ENCODE data around the gene EFCAB11. TPM values are rescaled to one million over a fixed set of nuclear protein-coding genes. Genes with fewer than 3 reads are reported as not detected.

Gene EFCAB11
- total and polyA plus RNA-seq, 2 of the 8 experiments (the other 6 are each of a cell fraction or from before 2014, with no cell fraction given): 6.8 to 12.8 TPM

DNA sequence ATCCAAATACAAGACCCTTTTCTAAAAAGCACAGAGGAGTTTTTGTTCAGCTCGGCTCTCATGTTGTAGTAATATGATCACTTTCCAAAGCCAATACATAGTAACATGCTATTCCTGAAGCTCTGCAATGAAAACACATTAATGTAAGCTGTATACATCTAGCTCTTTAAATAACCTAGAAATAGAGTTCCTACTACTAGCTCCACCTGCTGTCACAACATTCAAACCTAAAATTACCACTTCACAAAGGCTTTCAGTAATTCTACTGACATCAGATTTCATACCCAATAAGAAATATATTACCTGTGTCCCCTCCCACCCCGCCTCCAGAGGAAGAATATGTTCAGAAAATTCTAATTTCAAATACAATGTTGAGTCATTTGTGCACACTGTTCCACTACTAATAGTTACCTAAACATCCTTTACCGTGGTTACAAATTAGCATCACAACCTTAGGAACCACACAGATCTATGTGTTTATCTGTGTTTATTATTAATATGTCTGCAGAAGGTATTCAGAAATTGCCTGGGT lies 17.8 kb downstream of the EFCAB11 start (continued):
- TF ChIP-seq ATF2 (IDR thresholded peaks at IDR 0.05; ENCODE audit: low read length): no peak
- no peak for TF ChIP-seq RBBP5 (IDR thresholded peaks at IDR 0.05; ENCODE audit: borderline replicate concordance, low read depth, low read length)
- no peak for TF ChIP-seq EP300 (IDR thresholded peaks at IDR 0.05; ENCODE audit: borderline replicate concordance in 1 of 2, low read depth in 2 of 2, low read length in 2 of 2)
- TF ChIP-seq YY1 (IDR thresholded peaks at IDR 0.05; ENCODE audit: low read depth, low read length): no peak
- TF ChIP-seq NRF1 (IDR thresholded peaks at IDR 0.05; ENCODE audit: low read depth, low read length): no peak
- TF ChIP-seq, protein P1, sequence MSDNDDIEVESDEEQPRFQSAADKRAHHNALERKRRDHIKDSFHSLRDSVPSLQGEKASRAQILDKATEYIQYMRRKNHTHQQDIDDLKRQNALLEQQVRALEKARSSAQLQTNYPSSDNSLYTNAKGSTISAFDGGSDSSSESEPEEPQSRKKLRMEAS (IDR thresholded peaks at IDR 0.05): no peak
- TF ChIP-seq GTF2F1 (IDR thresholded peaks at IDR 0.05; ENCODE audit: borderline replicate concordance, low read depth, low read length): no peak
- TF ChIP-seq TAF7 (optimal IDR thresholded peaks at IDR 0.05; ENCODE audit: borderline replicate concordance, low read depth, low read length): no peak
- TF ChIP-seq CBX5 (IDR thresholded peaks at IDR 0.05; ENCODE audit: low read depth, low read length): no peak
- TF ChIP-seq, protein P2, sequence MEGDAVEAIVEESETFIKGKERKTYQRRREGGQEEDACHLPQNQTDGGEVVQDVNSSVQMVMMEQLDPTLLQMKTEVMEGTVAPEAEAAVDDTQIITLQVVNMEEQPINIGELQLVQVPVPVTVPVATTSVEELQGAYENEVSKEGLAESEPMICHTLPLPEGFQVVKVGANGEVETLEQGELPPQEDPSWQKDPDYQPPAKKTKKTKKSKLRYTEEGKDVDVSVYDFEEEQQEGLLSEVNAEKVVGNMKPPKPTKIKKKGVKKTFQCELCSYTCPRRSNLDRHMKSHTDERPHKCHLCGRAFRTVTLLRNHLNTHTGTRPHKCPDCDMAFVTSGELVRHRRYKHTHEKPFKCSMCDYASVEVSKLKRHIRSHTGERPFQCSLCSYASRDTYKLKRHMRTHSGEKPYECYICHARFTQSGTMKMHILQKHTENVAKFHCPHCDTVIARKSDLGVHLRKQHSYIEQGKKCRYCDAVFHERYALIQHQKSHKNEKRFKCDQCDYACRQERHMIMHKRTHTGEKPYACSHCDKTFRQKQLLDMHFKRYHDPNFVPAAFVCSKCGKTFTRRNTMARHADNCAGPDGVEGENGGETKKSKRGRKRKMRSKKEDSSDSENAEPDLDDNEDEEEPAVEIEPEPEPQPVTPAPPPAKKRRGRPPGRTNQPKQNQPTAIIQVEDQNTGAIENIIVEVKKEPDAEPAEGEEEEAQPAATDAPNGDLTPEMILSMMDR (IDR thresholded peaks at IDR 0.05; ENCODE audit: control extremely low read depth in 1 of 3, insufficient read depth in 1 of 3, low read depth in 1 of 3, low read length in 3 of 3): no peak
